Skeletal muscle satellite cell (primary cell): ENCODE results near the gene TRIP4. TPM values are rescaled to one million over a fixed set of nuclear protein-coding genes. Genes with fewer than 3 reads are reported as not detected.

Experiments used
- H3K27me3 ChIP-seq: 2 replicates; pipeline ENCODE4 v1.7.0; 2013; ENCODE audit warnings: low read length; ENCODE audit not compliant: control insufficient read depth, insufficient read depth
- H3K36me3 ChIP-seq: 2 replicates; pipeline ENCODE4 v1.7.0; 2013; ENCODE audit warnings: mild to moderate bottlenecking, control low read depth, low read length; ENCODE audit not compliant: insufficient read depth
- H3K4me1 ChIP-seq: 2 replicates; pipeline ENCODE4 v1.7.0; 2013; ENCODE audit warnings: low read length; ENCODE audit not compliant: control insufficient read depth, insufficient read depth
- H3K4me2 ChIP-seq: 2 replicates; pipeline ENCODE4 v1.7.0; 2013; ENCODE audit warnings: mild to moderate bottlenecking, low read length
- H3K4me3 ChIP-seq: 2 replicates; pipeline ENCODE4 v1.7.0; 2013; ENCODE audit warnings: low read length
- H3K9ac ChIP-seq: 2 replicates; pipeline ENCODE4 v1.7.0; 2013; ENCODE audit warnings: mild to moderate bottlenecking, low read depth, low read length, moderate library complexity
- H3K9me3 ChIP-seq: replicated peaks from 2 replicates; pipeline ENCODE4 v1.7.0; 2013; ENCODE audit warnings: mild to moderate bottlenecking, control low read depth, low read length
- small RNA-seq: library from RNA; depleted of rRNA; stranded (forward); fragments of <200 nt; gene quantifications from one replicate; pipeline ENCODE3, GENCODE V24; 2012

TRIP4 gene

DNA sequence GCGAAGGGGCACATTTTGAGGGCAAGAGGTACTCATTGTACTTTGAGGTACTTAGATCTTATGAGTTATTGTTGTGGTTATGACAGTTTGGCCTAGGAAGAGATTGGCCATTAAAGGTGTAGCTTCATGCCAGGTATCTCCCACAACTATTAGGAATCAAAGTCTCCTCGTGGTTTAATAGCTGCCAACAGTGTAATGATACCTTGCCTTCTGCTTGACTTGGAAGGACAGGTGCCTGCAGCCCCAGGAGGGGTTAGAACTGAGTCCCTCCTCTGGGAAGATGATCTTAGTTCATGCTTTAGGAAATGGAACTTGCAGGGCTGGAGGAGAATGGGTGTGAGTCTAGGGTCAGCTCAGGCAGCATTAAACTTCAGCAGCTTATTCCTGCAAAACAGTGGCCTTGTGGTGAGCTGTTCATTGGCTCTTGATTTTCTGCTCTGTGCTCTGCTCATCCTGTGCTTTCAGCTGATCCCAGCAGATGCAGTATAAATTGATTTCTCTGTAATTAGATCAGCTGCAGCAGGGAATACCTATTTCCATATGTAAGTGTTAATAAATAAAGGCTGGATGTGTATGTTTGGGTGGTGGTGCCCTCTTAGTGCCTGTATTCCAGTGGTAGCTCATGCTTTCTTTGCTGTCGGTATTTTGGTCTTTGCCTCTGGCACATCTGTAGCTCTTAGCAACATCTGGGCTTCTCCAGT, 113.2 kb downstream of the TRIP4 start:
- H3K9ac ChIP-seq = no peak overlapping the region
- H3K4me3 ChIP-seq = no peak overlapping the region
- peaks cover 46% of the 10 kb centered on the region for H3K36me3 ChIP-seq
- H3K9me3 ChIP-seq = no peaks in the 10 kb centered on the region
- no peaks in the 10 kb centered on the region for H3K27me3 ChIP-seq
- H3K4me2 ChIP-seq = no peak overlapping the region
- peaks cover 19% of the 10 kb centered on the region for H3K4me1 ChIP-seq

DNA sequence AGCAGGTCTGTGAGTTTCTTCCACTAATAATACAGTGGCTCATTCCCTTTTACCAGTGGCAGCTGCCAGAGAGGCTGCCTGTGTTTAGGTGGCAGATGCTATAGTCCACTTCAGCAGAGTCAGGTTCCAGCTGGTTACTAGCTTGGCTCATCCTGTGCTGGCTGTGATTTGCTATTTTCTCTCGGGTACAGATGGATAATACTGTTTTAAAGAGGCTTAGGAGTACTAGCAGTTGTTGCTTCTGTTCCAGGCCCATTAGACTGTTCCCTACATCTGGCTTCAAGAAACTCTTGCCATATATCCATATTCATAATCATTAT, 113.7 kb downstream of the TRIP4 start:
- Histone ChIP-seq H3K9ac (no peak overlapping the region), H3K9me3 (no peaks in the 10 kb centered on the region), H3K4me3 (no peak overlapping the region), H3K36me3 (peaks cover 46% of the 10 kb centered on the region), H3K4me1 (peaks cover 19% of the 10 kb centered on the region), H3K27me3 (no peaks in the 10 kb centered on the region), H3K4me2 (no peak overlapping the region)

DNA sequence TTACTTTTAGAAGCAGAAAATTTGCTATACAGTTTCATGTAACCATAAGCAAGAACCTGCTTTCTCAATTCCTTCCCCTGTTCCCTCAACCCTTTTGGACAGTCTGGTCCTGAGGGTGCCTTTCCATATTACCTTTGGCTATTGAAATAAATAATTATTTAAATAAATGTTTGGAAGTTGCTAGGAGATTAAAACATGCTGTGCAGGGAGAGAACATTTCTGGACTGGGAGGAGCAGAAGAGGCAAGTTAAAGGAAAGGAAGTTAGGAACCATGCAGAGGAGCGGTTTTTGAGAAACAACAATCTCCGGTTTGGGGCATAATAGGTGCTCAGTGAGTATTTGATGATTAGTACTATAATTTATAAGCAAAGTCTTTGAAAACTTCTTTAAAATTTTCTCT, 114.5 kb downstream of the TRIP4 start:
- no peak overlapping the region for H3K4me2 ChIP-seq
- H3K36me3 ChIP-seq = peaks cover 49% of the 10 kb centered on the region
- H3K27me3 ChIP-seq = no peaks in the 10 kb centered on the region
- no peaks in the 10 kb centered on the region for H3K9me3 ChIP-seq
- H3K4me3 ChIP-seq = no peak overlapping the region
- H3K9ac ChIP-seq = no peak overlapping the region
- peaks cover 22% of the 10 kb centered on the region for H3K4me1 ChIP-seq

DNA sequence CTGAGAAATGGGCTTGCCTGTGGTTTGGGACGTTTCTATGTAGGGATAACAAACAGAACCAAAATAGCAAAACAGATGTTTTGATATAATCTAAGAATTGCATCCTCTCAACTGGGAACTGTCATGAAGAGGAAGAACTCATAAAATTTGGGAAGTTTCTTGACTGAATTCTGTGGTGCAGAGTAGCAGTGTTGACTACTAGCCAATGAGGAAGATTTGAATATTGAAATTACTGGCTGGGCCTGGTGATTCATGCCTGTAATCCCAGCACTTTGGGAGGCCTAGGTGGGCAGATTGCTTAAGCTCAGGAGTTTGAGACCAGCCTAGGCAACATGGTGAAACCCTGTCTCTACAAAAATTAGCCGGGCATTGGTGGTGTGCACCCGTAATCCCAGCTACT, 114.9 kb downstream of the TRIP4 start:
- Histone ChIP-seq H3K36me3 (peaks cover 49% of the 10 kb centered on the region), H3K27me3 (no peaks in the 10 kb centered on the region), H3K4me1 (peaks cover 26% of the 10 kb centered on the region), H3K4me2 (peak overlapping the region; percentile 33), H3K9me3 (no peaks in the 10 kb centered on the region), H3K4me3 (no peak overlapping the region), H3K9ac (no peak overlapping the region)

DNA sequence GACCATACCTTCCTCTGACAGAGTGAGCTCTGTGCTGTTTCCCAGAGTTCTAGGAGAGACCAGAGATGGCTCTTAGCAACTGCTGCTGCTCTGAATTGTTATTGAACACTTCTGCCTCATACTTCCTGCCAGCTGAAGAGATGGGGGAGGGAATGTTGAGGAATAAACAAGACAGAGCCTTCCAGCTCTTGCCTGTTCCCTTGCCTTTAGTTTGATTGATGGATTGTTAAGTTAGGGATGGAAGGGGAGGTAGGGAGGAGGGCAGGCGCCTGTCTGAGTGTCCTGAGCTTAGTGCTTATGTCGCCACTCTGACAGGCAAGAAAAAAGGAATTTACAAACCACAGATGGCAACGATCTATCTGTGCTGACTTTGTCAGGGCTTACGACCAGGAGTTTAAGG, 115.6 kb downstream of the TRIP4 start:
- Histone ChIP-seq H3K9me3 (no peaks in the 10 kb centered on the region), H3K9ac (no peak overlapping the region), H3K4me1 (peaks cover 27% of the 10 kb centered on the region), H3K4me3 (no peak overlapping the region), H3K4me2 (peak overlapping the region; percentile 33), H3K36me3 (peaks cover 49% of the 10 kb centered on the region), H3K27me3 (no peaks in the 10 kb centered on the region)

DNA sequence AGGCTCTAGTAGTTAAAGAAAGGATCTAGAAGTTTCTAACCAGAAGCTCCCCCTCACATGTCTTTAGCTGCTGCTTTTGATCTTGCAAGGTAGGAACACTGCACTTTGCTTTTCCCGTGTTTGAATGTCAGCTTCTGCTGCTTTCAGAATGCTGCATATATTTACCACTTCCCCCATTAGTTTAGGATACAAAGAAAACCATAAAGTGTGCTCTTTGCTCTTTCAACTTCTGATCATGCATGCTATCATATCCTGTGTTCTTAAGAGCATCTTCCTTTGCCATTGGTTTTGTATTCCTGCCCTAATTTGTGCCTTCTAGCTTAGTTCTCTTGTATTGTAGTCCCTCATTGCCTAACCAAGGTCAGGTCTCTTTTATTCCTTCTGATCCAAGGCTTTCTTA, 116.0 kb downstream of the TRIP4 start:
- no peaks in the 10 kb centered on the region for H3K27me3 ChIP-seq
- peaks cover 27% of the 10 kb centered on the region for H3K4me1 ChIP-seq
- no peak overlapping the region for H3K4me3 ChIP-seq
- no peak overlapping the region for H3K9ac ChIP-seq
- peaks cover 49% of the 10 kb centered on the region for H3K36me3 ChIP-seq
- H3K4me2 ChIP-seq = peak overlapping the region; percentile 33
- no peaks in the 10 kb centered on the region for H3K9me3 ChIP-seq

Small RNAs within 50 kb of the gene (small RNA-seq; reads per million reads assigned to genes)
- gene RF00019 = not detected
- not detected for gene RF00554
